Thyroid gland (tissue), 4 donors: ENCODE results near the gene ITPKB. TPM values are rescaled to one million over a fixed set of nuclear protein-coding genes. Genes with fewer than 3 reads are reported as not detected.
"Not testable (repeated sequence)": the region's sequence is repeated elsewhere in the genome, so short reads cannot be mapped to it uniquely, and the experiment has no call there.

Experiments used
- DNase-seq, 2 donors: peaks; one replicate each; pipeline ENCODE4 v3.0.0-alpha.2; 2019
- H3K27ac ChIP-seq, 3 donors: fragments of 200-600 bp; sonication (generic); 1 replicate in 2 of 3; 2 replicates in 1 of 3; pipeline ENCODE4 v1.5.1; 2016 to 2019; ENCODE audit warnings: mild to moderate bottlenecking in 1 of 3, moderate library complexity in 1 of 3
- H3K27me3 ChIP-seq: fragments of 200-600 bp; sonication (generic); one replicate; pipeline ENCODE4 v1.5.1; 2019
- H3K36me3 ChIP-seq, 2 donors: fragments of 200-600 bp; sonication (generic); one replicate each; pipeline ENCODE4 v1.5.1; 2016 to 2019
- H3K4me1 ChIP-seq, 2 donors: fragments of 200-600 bp; sonication (generic); one replicate each; pipeline ENCODE4 v1.5.1; 2017 to 2019
- H3K4me3 ChIP-seq, 3 donors: fragments of 200-600 bp; sonication (generic); replicated peaks in 1 of 3; 1 replicate in 2 of 3; 2 replicates in 1 of 3; pipeline ENCODE4 v1.5.1; 2016; ENCODE audit warnings: mild to moderate bottlenecking in 1 of 3
- H3K9me3 ChIP-seq: fragments of 200-600 bp; sonication (generic); one replicate; pipeline ENCODE4 v1.5.1; 2017
- POLR2A ChIP-seq, 2 donors: fragments of 450-650 bp; IDR thresholded peaks; one replicate each; pipeline ENCODE4 v1.6.1; 2017; ENCODE audit warnings: antibody characterized with exemption in 2 of 2, mild to moderate bottlenecking in 2 of 2, moderate library complexity in 1 of 2
- WGBS, 2 donors: methylation state at CpG; one replicate each; pipeline ENCODE4 v1.1.5; 2017; 5-methylcytosine and 5-hydroxymethylcytosine counted together
- intact Hi-C: fragments of 100-400 bp; cut with DNase I; formaldehyde crosslinking; loops from one replicate; pipeline ENCODE4 v1.15.1; 2023
- total RNA-seq, 4 donors: library from RNA; depleted of rRNA; stranded (reverse); fragments of >200 nt; gene quantifications; one replicate each; pipeline ENCODE4 v1.2.3, GENCODE V29; 2016
- TF ChIP-seq, protein P1 (sequence below), 6 experiments: fragments of 200-600 bp in 3 of 6; fragments of 450-650 bp in 3 of 6; sonication (generic) in 3 of 6; IDR thresholded peaks; one replicate each; pipeline ENCODE4 v1.5.1; 2016 to 2019; ENCODE audit warnings: antibody characterized with exemption in 6 of 6, mild to moderate bottlenecking in 2 of 6, inconsistent platforms in 1 of 6, moderate library complexity in 1 of 6

ITPKB gene
- total RNA-seq, 4 donors from 2014 or later = 19.1 to 24.0 (median 22.2) TPM

- Histone ChIP-seq H3K4me3 (no peak overlapping the region), H3K9me3 (no peaks in the 10 kb centered on the region), H3K36me3 (no peaks in the 10 kb centered on the region), H3K27ac (no peak overlapping the region), H3K4me1 (peaks cover 0 to 9% of the 10 kb centered on the region in 2 donors), H3K27me3 (no peaks in the 10 kb centered on the region)
- WGBS, 2 donors = 20 to 21% methylated on average over 5 of the region's 5 CpGs
- DNase-seq = peak; percentile 52 to 55
- no peak for TF ChIP-seq POLR2A (IDR thresholded peaks at IDR 0.05)
- TF ChIP-seq, protein P1, sequence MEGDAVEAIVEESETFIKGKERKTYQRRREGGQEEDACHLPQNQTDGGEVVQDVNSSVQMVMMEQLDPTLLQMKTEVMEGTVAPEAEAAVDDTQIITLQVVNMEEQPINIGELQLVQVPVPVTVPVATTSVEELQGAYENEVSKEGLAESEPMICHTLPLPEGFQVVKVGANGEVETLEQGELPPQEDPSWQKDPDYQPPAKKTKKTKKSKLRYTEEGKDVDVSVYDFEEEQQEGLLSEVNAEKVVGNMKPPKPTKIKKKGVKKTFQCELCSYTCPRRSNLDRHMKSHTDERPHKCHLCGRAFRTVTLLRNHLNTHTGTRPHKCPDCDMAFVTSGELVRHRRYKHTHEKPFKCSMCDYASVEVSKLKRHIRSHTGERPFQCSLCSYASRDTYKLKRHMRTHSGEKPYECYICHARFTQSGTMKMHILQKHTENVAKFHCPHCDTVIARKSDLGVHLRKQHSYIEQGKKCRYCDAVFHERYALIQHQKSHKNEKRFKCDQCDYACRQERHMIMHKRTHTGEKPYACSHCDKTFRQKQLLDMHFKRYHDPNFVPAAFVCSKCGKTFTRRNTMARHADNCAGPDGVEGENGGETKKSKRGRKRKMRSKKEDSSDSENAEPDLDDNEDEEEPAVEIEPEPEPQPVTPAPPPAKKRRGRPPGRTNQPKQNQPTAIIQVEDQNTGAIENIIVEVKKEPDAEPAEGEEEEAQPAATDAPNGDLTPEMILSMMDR (IDR thresholded peaks at IDR 0.05) = no peak
- intact Hi-C loops = no loop called here
Observed at GRCh38 chr1:226778657-226779058, 39.6 kb upstream of the ITPKB start.

DNA sequence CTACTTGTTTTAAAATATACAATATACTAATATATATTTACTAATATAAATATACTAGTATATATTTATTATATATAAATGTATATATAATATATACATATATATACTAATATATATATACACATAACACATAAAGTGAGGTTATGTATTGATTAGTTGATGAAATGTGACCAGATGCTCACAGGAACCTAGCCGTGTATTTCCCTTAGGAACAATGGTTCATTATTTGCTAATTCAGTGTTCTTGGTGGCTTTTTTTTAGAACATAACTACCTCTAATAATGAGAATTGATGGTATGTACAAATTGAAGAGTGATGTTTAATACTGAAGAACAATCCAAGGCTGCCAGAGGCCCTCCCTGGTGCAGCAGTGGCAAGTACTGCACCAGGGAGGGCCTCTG, 37.9 kb upstream of the ITPKB start:
- WGBS, 2 donors = 97% methylated on average over 1 of the region's 1 CpG
- no peak for DNase-seq
- Histone ChIP-seq H3K4me1 (peaks cover 0 to 9% of the 10 kb centered on the region in 2 donors), H3K36me3 (no peaks in the 10 kb centered on the region), H3K27me3 (no peaks in the 10 kb centered on the region), H3K9me3 (no peaks in the 10 kb centered on the region), H3K4me3 (no peak overlapping the region), H3K27ac (no peak overlapping the region)
- intact Hi-C loops = no loop called here
- TF ChIP-seq, protein P1 (IDR thresholded peaks at IDR 0.05) = no peak
- no peak for TF ChIP-seq POLR2A (IDR thresholded peaks at IDR 0.05)

DNA sequence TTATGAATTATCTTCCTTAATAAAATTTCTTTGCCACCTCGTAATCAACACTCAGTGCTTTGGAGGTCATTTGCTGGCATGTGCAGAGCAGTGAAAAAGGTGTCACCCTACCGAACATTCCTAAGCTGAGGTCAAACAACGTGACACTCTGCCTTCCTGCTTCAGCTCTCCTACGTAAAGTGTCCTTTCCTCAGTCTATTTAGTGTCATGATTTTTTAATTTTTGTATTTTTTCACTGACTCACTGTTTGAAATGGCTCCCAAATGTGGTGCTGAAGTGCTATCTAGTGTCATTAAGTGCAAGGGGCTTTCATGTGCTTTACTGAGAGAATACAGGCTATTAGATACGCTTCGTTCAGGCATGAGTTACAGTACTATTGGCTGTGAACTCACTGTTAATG, 37.0 kb upstream of the ITPKB start:
- no peak for TF ChIP-seq POLR2A (IDR thresholded peaks at IDR 0.05)
- TF ChIP-seq, protein P1 (IDR thresholded peaks at IDR 0.05) = no peak
- WGBS, 2 donors = 87 to 91% methylated on average over 6 of the region's 6 CpGs

DNA sequence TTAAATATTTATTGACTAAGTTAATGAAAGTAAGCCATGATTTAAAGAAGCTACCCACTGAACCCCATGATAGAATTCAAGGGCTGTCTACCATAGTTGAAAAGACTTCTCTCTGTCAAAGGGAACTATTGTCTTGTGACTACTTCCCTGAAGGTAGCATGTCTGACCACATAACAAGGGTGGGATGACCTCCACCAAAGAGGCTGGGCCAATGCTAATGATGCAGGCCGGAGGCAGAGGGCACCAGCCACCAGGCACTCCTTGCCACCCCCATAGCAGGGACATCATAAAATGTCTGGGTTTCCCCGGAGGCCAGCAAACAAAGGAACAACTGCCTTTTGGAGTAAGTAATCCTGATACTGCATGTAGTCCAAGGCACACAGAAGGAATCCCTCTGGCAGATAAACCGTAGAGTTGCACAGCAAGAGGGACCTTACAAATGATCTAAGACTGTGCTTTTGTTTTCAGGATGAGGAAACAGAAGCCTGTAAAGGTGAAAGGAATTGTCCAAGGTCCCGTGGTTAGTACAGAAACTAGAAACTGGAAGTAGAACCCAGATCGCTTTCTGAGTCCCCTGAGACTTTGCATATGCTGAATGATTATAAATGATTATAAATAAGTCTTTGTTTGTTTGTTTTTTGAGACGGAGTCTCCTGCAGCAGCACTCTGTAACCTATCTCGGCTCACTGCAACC, 33.5 kb upstream of the ITPKB start:
- no peak for DNase-seq
- intact Hi-C loops = no loop called here
- Histone ChIP-seq H3K4me3 (no peak overlapping the region), H3K27ac (no peak overlapping the region), H3K9me3 (no peaks in the 10 kb centered on the region), H3K36me3 (no peaks in the 10 kb centered on the region), H3K27me3 (no peaks in the 10 kb centered on the region), H3K4me1 (no peaks in the 10 kb centered on the region)
- TF ChIP-seq POLR2A (IDR thresholded peaks at IDR 0.05) = no peak
- TF ChIP-seq, protein P1 (IDR thresholded peaks at IDR 0.05) = no peak
- WGBS, 2 donors = 81 to 92% methylated on average over 7 of the region's 7 CpGs

More for the DNA sequence above, 37.0 kb upstream of the ITPKB start:
- H3K27ac ChIP-seq = no peak overlapping the region
- no peaks in the 10 kb centered on the region for H3K36me3 ChIP-seq
- intact Hi-C loops = no loop called here
- no peaks in the 10 kb centered on the region for H3K9me3 ChIP-seq
- peaks cover 0 to 9% of the 10 kb centered on the region in 2 donors for H3K4me1 ChIP-seq
- DNase-seq = no peak
- no peak overlapping the region for H3K4me3 ChIP-seq
- H3K27me3 ChIP-seq = no peaks in the 10 kb centered on the region

- DNase-seq, H3K4me1 ChIP-seq, H3K9me3 ChIP-seq, intact Hi-C loops, H3K27ac ChIP-seq, H3K36me3 ChIP-seq, H3K4me3 ChIP-seq, H3K27me3 ChIP-seq: not testable (repeated sequence)
- WGBS, 2 donors = 79 to 81% methylated on average over 3 of the region's 3 CpGs
Observed at GRCh38 chr1:226767170-226767569, 28.1 kb upstream of the ITPKB start.
